ENCODE measurements around the gene TNNC2.
"Not testable (repeated sequence)": the region's sequence is repeated elsewhere in the genome, so short reads cannot be mapped to it uniquely, and the experiment has no call there.

Gene TNNC2

GRCh38 chr20:45819466-45819865 is 7.6 kb downstream of the TNNC2 start:
- DNase-seq (ENCODE audit: low read depth) = no peak

- DNase-seq (ENCODE audit: low read depth) = no peak
These were observed 8.9 kb downstream of the TNNC2 start for GRCh38 chr20:45818239-45818638.

- no peak for DNase-seq (ENCODE audit: low read depth)
These were observed 9.5 kb downstream of the TNNC2 start for GRCh38 chr20:45817376-45818194.

- DNase-seq (ENCODE audit: low read depth) = no peak
These were observed 10.2 kb downstream of the TNNC2 start for GRCh38 chr20:45816951-45817350.

- DNase-seq (ENCODE audit: low read depth) = no peak
These were observed 12.8 kb downstream of the TNNC2 start for GRCh38 chr20:45814314-45814713.

GRCh38 chr20:45813489-45813888 is 13.6 kb downstream of the TNNC2 start:
- DNase-seq (ENCODE audit: low read depth) = no peak

- no peak for DNase-seq (ENCODE audit: low read depth)
These were observed 14.1 kb downstream of the TNNC2 start for GRCh38 chr20:45813006-45813340.

- peak; percentile 90 for DNase-seq (ENCODE audit: low read depth)
These were observed 14.7 kb downstream of the TNNC2 start, which contains the start of gene UBE2C for GRCh38 chr20:45812157-45813005. Gene UBE2C (plus strand): TSS chr20:45812644. CDS start chr20:45812696, 52 bp downstream.

GRCh38 chr20:45810191-45810970 is 16.7 kb downstream of the TNNC2 start:
- no peak for DNase-seq (ENCODE audit: low read depth)

GRCh38 chr20:45801851-45802250 is 25.3 kb downstream of the TNNC2 start:
- DNase-seq (ENCODE audit: low read depth) = no peak

GRCh38 chr20:45798935-45799642 is 28.0 kb downstream of the TNNC2 start:
- peak; percentile 22 for DNase-seq (ENCODE audit: low read depth)

- DNase-seq (ENCODE audit: low read depth) = not testable (repeated sequence)
These were observed 29.2 kb downstream of the TNNC2 start for GRCh38 chr20:45797955-45798354.

- DNase-seq (ENCODE audit: low read depth) = not testable (repeated sequence)
These were observed 29.6 kb downstream of the TNNC2 start for GRCh38 chr20:45797510-45797909.

- DNase-seq (ENCODE audit: low read depth) = no peak
These were observed 30.6 kb downstream of the TNNC2 start for GRCh38 chr20:45796337-45797065.

- DNase-seq (ENCODE audit: low read depth) = no peak
These were observed 34.6 kb downstream of the TNNC2 start for GRCh38 chr20:45792317-45793118.

- DNase-seq (ENCODE audit: low read depth) = no peak
These were observed 38.8 kb downstream of the TNNC2 start for GRCh38 chr20:45788351-45788750.

- no peak for DNase-seq (ENCODE audit: low read depth)
These were observed 43.3 kb downstream of the TNNC2 start for GRCh38 chr20:45783656-45784294.

GRCh38 chr20:45782890-45783289 is 44.2 kb downstream of the TNNC2 start:
- no peak for DNase-seq (ENCODE audit: low read depth)

GRCh38 chr20:45781391-45781931 is 45.7 kb downstream of the TNNC2 start:
- DNase-seq (ENCODE audit: low read depth) = no peak

All from T-helper 22 cell (primary cell).